HUDEP-2 (cell line): Measurements from ENCODE around the gene DPH3.

Experiments
- DNase-seq, 76 experiments: peaks; one replicate each; lab custom pipeline; 2025; ENCODE audit not compliant: unreplicated experiment in 76 of 76; lab: John Stamatoyannopoulos, UW

The DPH3 gene

GRCh38 chr3:16294844-16295243, 30.1 kb upstream of the DPH3 start:
- no peak for DNase-seq

GRCh38 chr3:16290827-16291196, 26.1 kb upstream of the DPH3 start:
- DNase-seq: no peak

- peak in 38 of 76 experiments; percentile 2 to 59 (median 21) for DNase-seq
Observed at GRCh38 chr3:16290007-16290826, 25.5 kb upstream of the DPH3 start.

GRCh38 chr3:16289144-16289889, 24.6 kb upstream of the DPH3 start:
- DNase-seq: peak in 11 of 76 experiments; percentile 8 to 54 (median 22)

GRCh38 chr3:16288664-16289063, 23.9 kb upstream of the DPH3 start:
- peak in 2 of 76 experiments; percentile 6 to 14 for DNase-seq

- peak in 34 of 76 experiments; percentile 3 to 66 (median 30) for DNase-seq
Observed at GRCh38 chr3:16286751-16287543, 22.2 kb upstream of the DPH3 start.

- peak in 1 of 76 experiments; percentile 9 for DNase-seq
Observed at GRCh38 chr3:16286161-16286560, 21.4 kb upstream of the DPH3 start.

GRCh38 chr3:16284633-16285032, 19.9 kb upstream of the DPH3 start:
- DNase-seq: no peak

GRCh38 chr3:16280671-16281070, 15.9 kb upstream of the DPH3 start:
- DNase-seq: no peak

GRCh38 chr3:16279010-16279801, 14.5 kb upstream of the DPH3 start:
- no peak for DNase-seq

GRCh38 chr3:16277471-16277870, 12.7 kb upstream of the DPH3 start:
- no peak for DNase-seq

- DNase-seq: no peak
Observed at GRCh38 chr3:16273867-16274266, 9.1 kb upstream of the DPH3 start.

GRCh38 chr3:16272588-16272987, 7.8 kb upstream of the DPH3 start:
- no peak for DNase-seq

- no peak for DNase-seq
Observed at GRCh38 chr3:16270855-16271254, 6.1 kb upstream of the DPH3 start.

GRCh38 chr3:16266714-16267113, 2.0 kb upstream of the DPH3 start:
- no peak for DNase-seq

GRCh38 chr3:16265455-16265786, 678 bp upstream of the DPH3 start:
- DNase-seq: no peak

GRCh38 chr3:16264174-16264707, 502 bp downstream of the DPH3 start:
- no peak for DNase-seq

- no peak for DNase-seq
Observed at GRCh38 chr3:16262174-16262573, 2.6 kb downstream of the DPH3 start.

- DNase-seq: no peak
Observed at GRCh38 chr3:16260046-16260445, 4.7 kb downstream of the DPH3 start.

GRCh38 chr3:16258866-16259265, 5.9 kb downstream of the DPH3 start:
- no peak for DNase-seq
